Activated CD8-positive, alpha-beta memory T cell treated with anti-CD3 and anti-CD28 coated beads, Interleukin-2, amount 50 U/mL, for 1 hour (primary cell): Measurements from ENCODE around the gene PLCD4.

Experiments
- DNase-seq: peaks from one replicate; pipeline ENCODE4 v3.0.0-alpha.2; 2020; ENCODE audit errors: extremely low read depth

PLCD4 gene

DNA sequence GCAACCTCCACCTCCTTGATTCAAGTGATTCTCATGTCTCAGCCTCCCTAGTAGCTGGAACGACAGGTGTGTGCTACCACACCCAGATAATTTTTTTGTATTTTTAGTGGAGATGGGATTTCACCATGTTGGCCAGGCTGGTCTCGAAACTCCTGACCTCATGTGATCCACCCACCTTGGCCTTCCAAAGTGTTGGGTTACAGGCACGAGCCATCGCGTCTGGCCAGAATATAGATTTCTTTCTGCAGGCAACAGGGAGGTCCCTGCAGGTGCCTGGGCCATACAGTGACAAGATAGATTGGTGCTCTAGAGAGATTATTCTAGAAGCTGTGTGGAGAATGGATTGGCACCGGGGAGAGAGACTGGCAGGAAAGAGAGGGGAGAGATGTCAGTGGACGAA lies 13.3 kb downstream of the PLCD4 start:
- DNase-seq = no peak

DNA sequence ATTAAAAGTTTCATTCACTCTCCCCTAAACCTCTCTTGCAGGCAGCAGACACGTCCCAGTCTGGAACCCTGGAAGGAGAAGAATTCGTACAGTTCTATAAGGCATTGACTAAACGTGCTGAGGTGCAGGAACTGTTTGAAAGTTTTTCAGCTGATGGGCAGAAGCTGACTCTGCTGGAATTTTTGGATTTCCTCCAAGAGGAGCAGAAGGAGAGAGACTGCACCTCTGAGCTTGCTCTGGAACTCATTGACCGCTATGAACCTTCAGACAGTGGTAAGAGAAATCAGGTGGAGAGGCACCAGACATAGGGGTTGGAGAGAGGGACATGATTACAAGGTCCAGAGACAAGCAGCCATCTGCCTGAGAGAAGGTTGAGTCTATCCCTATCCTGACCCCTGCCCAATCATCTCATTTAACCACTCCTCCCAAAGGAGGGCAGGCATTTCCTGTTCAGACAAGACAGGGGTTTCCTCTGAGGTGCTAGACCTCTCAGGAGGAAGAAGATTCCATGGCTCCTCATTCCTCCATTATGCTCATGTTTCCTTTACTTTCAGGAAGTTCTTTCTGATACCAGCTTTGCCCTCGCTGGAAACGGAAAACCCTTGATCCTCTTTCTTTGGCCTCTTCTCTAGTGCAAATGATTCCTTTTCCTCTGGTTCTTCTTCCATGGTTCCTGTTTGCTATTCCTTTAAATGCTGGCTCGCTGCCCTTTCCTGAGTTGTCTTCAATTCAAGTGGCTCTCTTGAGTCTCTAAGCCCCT lies 15.1 kb downstream of the PLCD4 start:
- no peak for DNase-seq

DNA sequence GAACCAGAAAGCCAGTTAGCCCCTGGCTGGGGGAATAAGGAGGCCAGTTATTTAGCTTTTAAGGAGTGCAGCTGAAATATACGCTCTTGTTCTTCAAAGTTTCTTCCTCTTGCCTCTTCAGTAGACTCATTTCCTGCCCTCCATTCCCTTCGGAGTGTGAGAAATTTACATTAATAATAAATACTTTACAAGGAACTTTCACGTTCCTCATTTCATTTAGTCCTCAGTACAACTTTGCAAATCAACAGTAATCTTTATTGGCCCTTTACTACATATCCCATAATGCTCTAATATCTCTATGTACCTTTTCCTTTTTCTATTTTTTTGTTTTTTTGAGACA lies 15.6 kb downstream of the PLCD4 start:
- no peak for DNase-seq

DNA sequence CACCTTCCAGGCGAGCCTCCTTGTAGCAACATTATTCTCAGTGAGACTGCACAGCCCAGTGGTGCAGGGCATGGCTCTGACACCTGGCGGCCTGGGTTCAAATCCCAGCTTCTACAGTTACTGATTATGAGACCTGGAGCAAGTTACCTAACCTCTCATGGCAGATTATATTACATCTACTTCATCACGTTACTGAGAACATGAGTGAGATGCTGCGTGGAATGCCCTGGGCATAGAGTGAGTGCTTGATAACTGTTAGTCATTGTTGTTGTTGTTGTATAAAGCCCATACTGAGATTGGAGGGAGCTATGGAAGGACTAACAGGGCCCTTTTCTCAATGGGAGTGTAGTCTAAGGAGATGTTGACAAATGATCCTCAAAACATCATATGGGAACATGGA lies 18.7 kb downstream of the PLCD4 start:
- no peak for DNase-seq

DNA sequence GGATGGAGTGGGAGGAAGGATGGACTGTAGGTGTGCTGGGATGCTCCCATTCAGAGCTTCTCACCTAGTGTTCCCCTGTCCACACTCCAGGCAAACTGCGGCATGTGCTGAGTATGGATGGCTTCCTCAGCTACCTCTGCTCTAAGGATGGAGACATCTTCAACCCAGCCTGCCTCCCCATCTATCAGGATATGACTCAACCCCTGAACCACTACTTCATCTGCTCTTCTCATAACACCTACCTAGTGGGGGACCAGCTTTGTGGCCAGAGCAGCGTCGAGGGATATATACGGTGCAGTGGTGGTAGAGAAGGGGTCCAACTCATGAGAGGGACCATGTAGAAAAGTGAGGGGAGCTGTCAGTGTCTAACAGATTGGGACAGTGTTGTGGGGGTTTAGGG lies 20.2 kb downstream of the PLCD4 start:
- no peak for DNase-seq

DNA sequence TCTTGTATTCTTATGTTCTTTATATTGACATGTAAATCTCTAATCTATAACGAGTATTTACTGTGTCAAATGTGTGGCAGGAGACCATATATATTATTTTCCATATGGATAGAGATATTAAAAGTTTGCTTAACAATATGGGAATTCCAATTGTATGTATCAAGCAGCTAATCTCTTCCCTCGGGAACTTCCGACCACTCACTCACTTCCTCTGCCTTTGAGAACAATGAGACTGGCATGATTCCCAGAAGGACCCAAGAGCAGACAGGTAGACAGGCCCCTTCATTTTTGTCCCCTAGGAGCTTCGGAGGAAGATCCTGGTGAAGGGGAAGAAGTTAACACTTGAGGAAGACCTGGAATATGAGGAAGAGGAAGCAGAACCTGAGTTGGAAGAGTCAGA lies 24.1 kb downstream of the PLCD4 start:
- DNase-seq = no peak

DNA sequence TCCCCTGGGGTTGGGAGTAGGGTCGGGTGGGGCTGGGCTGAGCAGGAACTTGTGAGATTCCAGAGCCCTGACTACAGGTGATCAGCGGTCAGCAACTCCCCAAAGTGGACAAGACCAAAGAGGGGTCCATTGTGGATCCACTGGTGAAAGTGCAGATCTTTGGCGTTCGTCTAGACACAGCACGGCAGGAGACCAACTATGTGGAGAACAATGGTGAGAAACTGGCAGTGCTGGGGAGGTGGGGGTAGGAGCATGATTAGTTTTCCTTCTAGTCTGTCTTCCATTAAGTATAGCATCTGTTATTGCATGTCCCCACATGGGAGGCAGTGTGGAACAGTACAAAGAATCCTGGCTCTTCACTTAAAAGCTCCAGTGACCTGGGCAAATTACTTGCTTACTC lies 28.0 kb downstream of the PLCD4 start:
- DNase-seq = no peak

DNA sequence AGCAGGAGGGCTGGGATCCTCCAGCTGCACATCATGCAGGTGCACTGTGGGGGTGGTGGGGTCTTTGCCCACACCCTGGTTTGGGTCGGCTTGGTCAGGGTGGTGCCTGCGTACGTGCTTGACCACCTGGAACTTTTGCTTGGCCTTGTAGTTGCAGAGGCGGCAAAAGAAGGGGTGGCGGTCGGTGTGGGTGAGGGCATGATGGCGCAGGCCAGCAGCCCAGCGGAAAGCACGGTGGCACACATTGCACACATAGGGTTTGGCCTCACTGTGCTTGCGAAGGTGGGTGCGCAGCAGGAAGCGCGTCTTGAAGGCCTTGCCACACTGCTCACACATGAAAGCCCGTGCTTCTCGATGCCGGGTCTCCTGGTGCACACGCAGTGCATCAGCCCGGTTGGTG lies 30.7 kb downstream of the PLCD4 start:
- DNase-seq = no peak

DNA sequence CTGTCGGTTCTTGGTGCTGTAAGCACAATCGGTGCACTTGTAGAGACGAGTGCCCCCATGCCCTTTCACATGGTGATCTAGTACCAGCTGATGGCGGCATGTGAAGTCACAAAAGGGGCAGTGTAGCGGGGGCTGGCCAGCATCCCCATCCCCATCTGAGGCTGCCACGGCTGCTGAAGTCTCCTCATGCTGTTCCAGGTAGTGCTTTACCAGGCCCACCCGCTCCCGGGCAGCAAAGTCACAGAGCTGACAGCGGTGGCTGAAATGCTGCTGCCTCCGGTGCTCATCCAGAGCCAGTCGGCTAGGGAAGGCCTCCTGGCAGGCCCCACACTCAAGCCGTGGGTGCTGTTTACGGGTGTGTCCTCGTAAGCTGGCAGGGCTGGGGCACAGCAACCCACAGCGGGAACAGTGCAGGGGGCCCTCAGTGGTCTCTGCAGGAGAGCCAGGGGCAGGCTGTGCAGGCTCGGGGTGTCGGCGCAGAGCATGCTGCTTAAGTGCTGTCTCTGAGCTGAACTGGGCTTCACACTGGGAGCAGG lies 34.5 kb downstream of the PLCD4 start:
- no peak for DNase-seq

DNA sequence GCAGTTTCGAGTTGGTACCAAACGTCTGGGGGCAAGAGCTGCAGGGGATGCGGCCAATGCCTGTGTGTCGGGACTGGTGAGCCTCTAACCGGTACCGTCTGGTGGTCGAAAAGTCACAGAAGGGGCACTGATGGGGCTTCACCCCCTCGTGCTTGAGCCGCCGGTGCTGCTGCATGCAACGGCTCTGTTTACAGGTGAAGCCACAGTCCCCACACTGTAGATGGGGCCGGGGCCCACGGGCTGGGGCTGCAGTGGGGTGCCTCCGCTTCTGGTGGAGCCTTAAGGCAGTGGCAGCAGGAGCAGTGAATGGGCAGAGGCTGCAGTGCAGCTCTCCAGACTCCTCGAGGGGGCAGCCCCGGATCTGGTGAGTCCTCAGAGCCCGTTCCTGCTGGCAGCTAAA lies 35.1 kb downstream of the PLCD4 start:
- DNase-seq = no peak

DNA sequence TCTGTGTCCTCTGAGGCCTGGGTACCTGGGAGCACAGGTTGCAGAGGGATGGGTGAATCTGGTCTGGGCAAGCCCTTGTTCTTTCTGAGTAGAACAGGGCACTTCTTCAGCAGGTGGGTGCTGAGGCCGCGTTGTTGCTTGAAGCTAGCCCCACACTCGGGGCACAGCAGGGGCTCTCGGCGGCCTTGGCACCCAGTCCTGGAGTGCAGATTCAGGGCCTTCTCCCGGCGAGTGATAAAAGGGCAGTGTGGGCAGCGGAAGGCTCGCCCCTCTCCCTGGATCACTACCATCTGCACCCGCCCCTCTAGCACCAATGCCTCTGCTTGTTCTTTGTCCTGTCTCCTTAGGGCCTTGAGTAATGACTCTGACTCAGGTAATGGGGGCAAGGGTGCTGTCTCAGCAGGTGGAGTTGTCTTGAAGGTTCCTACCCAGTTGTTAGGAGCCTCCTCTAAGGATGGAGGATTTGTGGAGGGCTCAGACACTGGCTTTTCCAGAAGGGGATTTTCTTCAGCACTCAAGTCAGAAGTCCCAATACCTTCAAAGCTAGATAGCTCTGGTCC lies 36.1 kb downstream of the PLCD4 start:
- no peak for DNase-seq

DNA sequence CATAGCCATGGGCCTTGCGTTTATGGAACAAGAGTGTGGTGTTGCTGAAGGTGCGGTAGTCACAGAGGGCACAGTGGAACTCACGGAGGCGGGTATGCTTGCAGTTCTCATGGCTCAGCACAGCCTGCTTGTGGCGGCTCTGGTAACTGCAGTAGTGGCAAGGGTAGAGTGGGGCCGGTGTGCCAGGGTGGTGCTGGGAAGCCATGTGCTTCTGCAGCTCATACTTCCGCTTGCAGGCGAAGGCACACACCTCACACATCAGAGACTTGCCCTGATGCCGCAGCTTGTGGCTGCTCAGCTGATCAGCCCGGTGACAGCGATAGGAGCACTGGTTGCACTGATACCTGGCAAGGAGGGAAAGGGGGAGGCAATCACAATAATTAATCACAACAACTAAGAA lies 37.0 kb downstream of the PLCD4 start:
- DNase-seq = no peak

DNA sequence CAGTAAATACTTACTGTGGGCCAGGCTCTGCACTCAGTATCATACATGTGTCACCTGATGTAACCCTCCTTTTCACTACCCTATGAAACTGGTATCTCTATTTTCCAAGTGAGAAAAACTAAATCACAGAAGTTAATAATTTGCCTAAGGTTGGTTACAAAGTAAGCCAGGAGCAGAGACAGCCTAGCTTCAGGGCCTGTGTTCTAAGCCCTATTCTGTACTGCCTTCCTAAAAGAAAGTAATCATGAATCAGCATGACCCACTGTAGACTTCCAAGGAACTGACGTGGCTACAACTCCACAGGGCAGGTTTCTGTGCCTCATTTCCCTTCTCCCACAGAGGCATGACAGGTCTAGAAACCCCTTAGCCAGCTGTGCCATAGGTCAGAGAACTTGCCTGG lies 37.4 kb downstream of the PLCD4 start:
- DNase-seq = no peak

DNA sequence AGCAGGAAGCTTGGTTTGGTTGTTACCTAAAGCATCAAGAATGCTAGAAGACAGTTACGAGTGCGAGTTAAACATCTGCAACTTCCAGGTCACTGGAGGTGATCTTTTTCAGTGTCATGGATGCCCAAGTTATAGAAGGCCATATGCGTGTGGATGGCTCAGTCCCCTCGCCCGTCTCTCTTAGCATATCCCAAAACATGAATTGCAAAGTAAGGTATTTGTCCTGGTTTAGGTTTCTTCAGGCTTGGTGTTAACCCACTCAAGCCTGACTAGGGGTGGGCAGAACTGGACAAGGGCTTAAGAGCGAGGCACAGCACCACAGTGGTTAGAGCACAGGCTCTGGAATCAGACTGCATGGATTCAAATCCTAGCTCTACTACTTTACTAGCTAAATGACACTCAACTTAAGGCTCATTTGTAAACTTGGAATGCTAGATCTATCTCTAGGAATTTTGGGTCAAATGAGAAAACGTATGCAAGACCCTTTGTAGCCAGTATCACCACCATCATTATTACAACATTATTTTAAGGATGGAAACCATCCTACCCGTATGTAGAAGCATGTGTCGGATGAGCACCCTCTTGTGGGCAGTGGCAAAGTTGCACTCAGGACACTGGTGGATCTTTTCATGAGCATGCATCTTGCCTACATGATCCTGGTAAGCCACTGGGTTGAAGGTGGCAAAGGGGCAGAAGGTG lies 40.5 kb downstream of the PLCD4 start:
- DNase-seq = no peak

DNA sequence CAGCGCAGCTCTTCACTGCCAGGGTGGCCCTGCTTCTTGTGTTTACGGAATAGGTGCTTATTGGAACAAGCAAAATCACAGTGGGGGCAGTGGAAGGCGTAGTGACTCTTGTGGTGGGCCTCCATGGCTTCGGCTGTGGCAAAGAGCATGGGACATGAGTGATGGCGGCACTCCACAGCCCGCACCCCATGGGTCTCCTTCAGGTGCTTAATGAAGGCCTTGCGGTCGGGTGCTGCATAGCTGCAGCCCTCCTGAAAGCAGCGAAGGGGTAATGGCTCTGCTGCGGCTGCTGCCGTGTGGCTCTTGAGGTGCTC lies 41.0 kb downstream of the PLCD4 start:
- no peak for DNase-seq

DNA sequence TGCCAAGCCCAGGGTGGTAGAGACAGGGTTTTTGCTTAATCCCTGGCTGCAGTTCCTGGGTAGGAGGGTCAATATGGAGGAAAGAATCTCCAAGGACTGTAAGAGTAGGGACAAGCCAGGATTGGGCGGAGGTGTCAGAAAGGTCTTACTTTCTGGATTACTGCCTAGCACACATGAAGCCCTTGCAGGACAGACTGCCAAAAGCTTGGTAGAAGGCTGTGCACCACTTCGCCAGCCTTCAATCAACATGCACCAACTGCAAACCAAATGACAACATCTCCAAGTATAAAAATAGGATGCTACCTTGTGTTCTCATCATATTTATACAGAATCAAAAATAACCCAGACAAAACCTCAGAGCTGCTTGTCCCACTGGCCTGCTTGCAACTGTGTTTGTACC lies 48.1 kb downstream of the PLCD4 start:
- DNase-seq = no peak

DNA sequence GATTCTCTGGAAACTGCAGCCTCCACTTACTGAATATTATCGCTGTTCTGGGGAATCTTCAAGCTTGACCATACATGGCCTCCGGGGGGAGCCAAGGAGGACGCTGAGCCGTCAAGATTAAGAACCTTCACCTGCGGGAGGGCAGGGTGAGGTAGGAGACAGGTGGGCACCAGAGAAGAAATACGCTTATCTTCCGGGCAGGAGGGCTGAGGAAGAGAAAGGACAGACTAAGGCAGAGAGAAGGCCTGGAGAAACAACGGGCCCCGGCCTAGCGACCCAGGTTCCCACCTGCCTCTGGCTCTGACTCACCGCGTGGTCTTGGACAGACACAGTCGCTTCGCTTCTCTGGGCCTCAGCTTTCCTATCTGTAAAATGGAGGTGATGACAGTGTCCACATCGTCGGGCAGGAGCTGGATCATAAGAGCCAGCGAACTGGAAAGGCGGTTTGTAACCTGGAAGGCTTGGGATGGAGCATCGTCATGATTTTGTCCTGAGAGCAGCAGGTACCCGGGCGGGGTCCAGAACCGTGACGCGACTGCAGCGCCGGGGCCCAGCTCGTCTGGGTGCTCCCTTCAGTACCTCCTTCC lies 51.1 kb downstream of the PLCD4 start:
- no peak for DNase-seq

DNA sequence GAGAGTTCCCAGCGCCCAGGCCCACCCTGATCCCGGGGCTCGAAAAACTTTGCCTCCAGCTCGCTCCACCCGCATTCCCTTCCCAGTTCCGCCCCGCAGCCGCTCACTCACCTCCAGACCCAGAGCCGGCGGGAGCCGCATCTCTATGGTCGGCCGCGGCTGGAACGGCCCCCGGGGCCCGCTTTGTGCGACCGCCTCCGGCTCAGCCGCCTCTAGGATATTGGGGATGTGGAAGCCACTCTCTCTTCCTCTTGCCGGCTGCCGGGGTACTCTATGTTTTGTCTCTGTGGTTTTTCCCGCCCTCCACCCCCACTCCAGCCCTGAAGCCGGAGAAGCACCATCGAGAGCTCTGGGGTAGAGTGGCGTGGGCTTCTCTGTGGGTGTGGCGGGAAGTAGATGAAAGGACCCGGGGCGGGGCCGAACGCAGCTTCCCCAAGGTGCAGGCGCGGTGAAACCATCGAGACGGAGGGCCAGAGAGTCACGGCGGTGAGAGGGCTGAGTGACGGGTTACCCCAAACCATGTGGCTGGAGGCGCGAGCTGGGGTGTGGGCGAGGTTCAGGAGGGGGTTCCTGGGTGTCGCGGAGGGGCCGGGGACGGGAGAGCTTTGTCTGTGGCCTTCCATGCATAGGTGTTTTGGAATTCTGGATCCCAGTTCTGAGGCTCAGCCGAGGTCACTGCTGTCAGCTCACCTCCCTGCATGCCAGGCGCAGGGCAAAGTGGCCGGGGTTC lies 51.7 kb downstream of the PLCD4 start, which contains the start of the genes BCS1L and ZNF142:
BCS1L (plus strand) TSS at position 426 of the 730 bp plus-strand sequence. CDS start 1,305 bp downstream, outside the sequence.
ZNF142 (minus strand) TSS at position 366 of the 730 bp plus-strand sequence. CDS start 3,194 bp downstream, outside the sequence.
- peak; percentile 73 for DNase-seq

DNA sequence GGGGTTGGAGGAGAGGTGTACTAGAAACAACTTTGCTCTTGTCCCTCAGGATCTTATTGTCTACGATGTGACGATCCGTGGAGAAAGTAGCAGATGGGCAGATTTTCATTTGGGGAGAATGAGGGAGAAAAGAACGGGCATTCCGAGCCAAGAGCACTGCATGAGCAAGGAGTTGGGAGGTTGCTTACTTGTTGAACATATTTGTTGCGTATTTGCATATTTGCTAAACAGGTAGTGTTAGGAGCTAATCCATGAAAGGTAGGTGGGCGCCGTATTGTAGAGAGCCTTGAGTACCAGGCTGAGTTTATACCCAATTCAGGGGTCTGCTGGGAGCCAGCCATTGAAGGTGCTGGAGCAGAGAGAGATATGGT lies 52.3 kb downstream of the PLCD4 start:
- no peak for DNase-seq

DNA sequence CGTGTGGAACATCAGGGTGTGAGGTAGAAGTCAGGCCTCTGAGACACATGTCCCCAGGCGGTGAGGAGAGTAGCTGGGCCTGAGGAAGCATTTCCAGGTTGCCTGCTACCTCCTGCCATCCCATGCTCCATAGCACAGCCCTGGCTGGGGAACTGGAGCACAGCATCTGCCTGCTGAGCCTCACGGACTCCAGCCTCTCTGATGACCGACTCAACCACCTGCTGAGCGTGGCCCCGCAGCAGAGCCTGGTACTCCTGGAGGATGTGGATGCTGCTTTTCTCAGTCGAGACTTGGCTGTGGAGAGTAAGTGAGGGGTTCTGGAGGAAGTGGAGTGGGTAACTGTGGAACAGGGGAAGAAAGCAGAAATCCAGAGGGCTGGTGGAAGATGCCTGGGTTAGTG lies 54.7 kb downstream of the PLCD4 start:
- no peak for DNase-seq

DNA sequence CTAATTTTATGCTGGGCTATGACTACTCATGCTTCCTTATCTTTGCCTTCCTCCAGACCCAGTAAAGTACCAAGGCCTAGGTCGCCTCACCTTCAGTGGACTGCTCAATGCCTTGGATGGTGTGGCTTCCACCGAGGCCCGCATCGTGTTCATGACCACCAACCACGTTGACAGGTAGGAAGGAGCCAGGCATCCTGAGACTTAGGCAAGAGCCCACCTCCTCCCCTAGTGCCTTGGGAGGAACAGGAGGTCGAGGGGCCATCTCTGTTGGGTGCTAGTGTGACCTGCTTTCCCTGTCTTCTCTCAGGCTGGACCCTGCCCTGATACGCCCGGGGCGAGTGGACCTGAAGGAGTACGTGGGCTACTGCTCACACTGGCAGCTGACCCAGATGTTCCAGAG lies 55.1 kb downstream of the PLCD4 start:
- no peak for DNase-seq

DNA sequence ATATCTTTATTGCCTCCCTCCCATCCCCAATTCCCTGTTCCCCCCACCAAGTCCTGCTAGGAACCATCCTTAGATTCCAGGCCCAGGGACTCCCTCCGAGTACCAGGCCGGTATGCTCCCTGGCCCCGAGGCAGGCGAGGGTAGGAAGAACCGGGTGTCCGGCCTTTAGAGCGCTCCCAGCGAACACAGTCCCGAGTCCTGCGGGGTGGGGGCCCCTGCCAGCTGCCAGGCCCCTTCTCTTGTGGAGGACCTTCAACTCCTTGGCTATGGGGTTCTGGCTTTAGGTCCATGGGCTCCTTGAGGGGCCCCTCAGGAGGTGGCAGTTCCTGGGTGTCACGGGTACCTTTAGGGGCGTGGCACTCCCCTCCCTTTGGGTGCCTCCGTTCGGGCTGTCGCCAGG lies 56.2 kb downstream of the PLCD4 start:
- DNase-seq = no peak
